CD4-positive, alpha-beta T cell treated with Interleukin-10 for 1 hour (primary cell): ENCODE data around the gene OTP.
"Not testable (repeated sequence)": the region's sequence is repeated elsewhere in the genome, so short reads cannot be mapped to it uniquely, and the experiment has no call there.

Source experiments
- DNase-seq: peaks from one replicate; pipeline ENCODE4 v3.0.0-alpha.2; 2020

The OTP gene

GRCh38 chr5:77638763-77639671 is 504 bp upstream of the OTP start:
- DNase-seq = no peak

GRCh38 chr5:77637170-77637997 is 1.1 kb downstream of the OTP start:
- no peak for DNase-seq

GRCh38 chr5:77636641-77637169 is 1.8 kb downstream of the OTP start:
- no peak for DNase-seq

GRCh38 chr5:77635917-77636640 is 2.4 kb downstream of the OTP start:
- DNase-seq = no peak

GRCh38 chr5:77635067-77635916 is 3.2 kb downstream of the OTP start:
- DNase-seq = no peak

- no peak for DNase-seq
Measured at GRCh38 chr5:77633709-77634108, 4.8 kb downstream of the OTP start.

GRCh38 chr5:77633207-77633675 is 5.3 kb downstream of the OTP start:
- DNase-seq = no peak

GRCh38 chr5:77632526-77633206 is 5.8 kb downstream of the OTP start:
- no peak for DNase-seq

GRCh38 chr5:77630114-77630680 is 8.3 kb downstream of the OTP start:
- peak; percentile 39 for DNase-seq

- no peak for DNase-seq
Measured at GRCh38 chr5:77629509-77630113, 8.9 kb downstream of the OTP start.

- DNase-seq = no peak
Measured at GRCh38 chr5:77628840-77629508, 9.5 kb downstream of the OTP start.

- DNase-seq = no peak
Measured at GRCh38 chr5:77627869-77628674, 10.4 kb downstream of the OTP start.

- DNase-seq = no peak
Measured at GRCh38 chr5:77623203-77623740, 15.2 kb downstream of the OTP start.

- DNase-seq = no peak
Measured at GRCh38 chr5:77621440-77621839, 17.1 kb downstream of the OTP start.

GRCh38 chr5:77620405-77620804 is 18.1 kb downstream of the OTP start:
- no peak for DNase-seq

GRCh38 chr5:77616920-77617319 is 21.6 kb downstream of the OTP start:
- no peak for DNase-seq

GRCh38 chr5:77608927-77609326 is 29.6 kb downstream of the OTP start:
- DNase-seq = not testable (repeated sequence)

GRCh38 chr5:77607324-77607723 is 31.2 kb downstream of the OTP start:
- DNase-seq = no peak

GRCh38 chr5:77606279-77606678 is 32.2 kb downstream of the OTP start:
- DNase-seq = no peak
